Epithelial cell of umbilical artery (primary cell): ENCODE measurements around the gene LPA. TPM values are rescaled to one million over a fixed set of nuclear protein-coding genes. Genes with fewer than 3 reads are reported as not detected.

Experiments
- total RNA-seq: library from RNA; depleted of rRNA; stranded (reverse); fragments of >200 nt; gene quantifications from 2 replicates; pipeline ENCODE4 v1.2.3, GENCODE V29; 2014

The LPA gene
- total RNA-seq: not detected in 2 replicates

GRCh38 chr6:160664198-160664597 is at the start of gene LPA:
TSS of gene LPA (minus strand) at chr6:160664275. CDS start at chr6:160664214, 61 bp downstream.

GRCh38 chr6:160701918-160702680 is 38.0 kb upstream of the LPA start, which contains the start of gene PLG:
TSS of gene PLG (plus strand) at chr6:160702244. CDS start at chr6:160702305, 61 bp downstream.

Other genes with a start within 250 kb of the LPA start
- gene PLG, start 38.0 kb upstream of the LPA start, total RNA-seq: not detected in 2 replicates